OCI-LY3 (cell line): ENCODE data around the gene YPEL4.
A peak's percentile ranks its signal among the peaks of the same experiment; 100 is the strongest.
"Not testable (repeated sequence)": the region's sequence is repeated elsewhere in the genome, so short reads cannot be mapped to it uniquely, and the experiment has no call there.

Experiments used
- H2AFZ ChIP-seq: fragments of 200-600, 300-600 bp; shearing (Covaris generic); 2 replicates; pipeline ENCODE4 v1.6.0; 2014; ENCODE audit warnings: antibody characterized with exemption, low read depth, low read length
- H3K27ac ChIP-seq: fragments of 200-600, 300-600 bp; sonication (generic); 2 replicates; pipeline ENCODE4 v1.5.1; 2014; ENCODE audit warnings: mild to moderate bottlenecking, low read length, moderate library complexity, mixed read lengths
- H3K27me3 ChIP-seq: fragments of 200-600, 300-600 bp; sonication (generic); 2 replicates; pipeline ENCODE4 v1.6.1; 2014; ENCODE audit warnings: low read depth, low read length, mixed read lengths
- H3K36me3 ChIP-seq: fragments of 200-600, 300-600 bp; sonication (generic); replicated peaks from 2 replicates; pipeline ENCODE3; 2014; ENCODE audit warnings: low read depth, low read length, mixed read lengths
- H3K4me1 ChIP-seq: fragments of 300-600, 200-600 bp; sonication (generic); 2 replicates; pipeline ENCODE4 v1.6.1; 2014; ENCODE audit warnings: low read length, mixed read lengths
- H3K4me2 ChIP-seq: fragments of 200-600, 300-600 bp; sonication (generic); 2 replicates; pipeline ENCODE4 v1.6.1; 2014; ENCODE audit warnings: low read length, mixed read lengths
- H3K4me3 ChIP-seq: fragments of 300-600, 200-600 bp; sonication (generic); 2 replicates; pipeline ENCODE4 v1.5.1; 2014; ENCODE audit warnings: antibody characterized with exemption, mild to moderate bottlenecking, low read length, moderate library complexity
- H3K79me2 ChIP-seq: fragments of 300-600, 200-600 bp; shearing (Covaris generic); 2 replicates; pipeline ENCODE4 v1.6.1; 2014; ENCODE audit warnings: mild to moderate bottlenecking, low read length, mixed read lengths
- H3K9ac ChIP-seq: fragments of 300-600, 200-600 bp; shearing (Covaris generic); 2 replicates; pipeline ENCODE4 v1.6.0; 2014; ENCODE audit warnings: mild to moderate bottlenecking, low read length, moderate library complexity
- H3K9me3 ChIP-seq: fragments of 200-600, 300-600 bp; shearing (Covaris generic); 2 replicates; pipeline ENCODE4 v1.6.1; 2014; ENCODE audit warnings: low read length, mixed read lengths; ENCODE audit not compliant: insufficient read depth
- H4K20me1 ChIP-seq: fragments of 200-600, 300-600 bp; sonication (generic); 2 replicates; pipeline ENCODE4 v1.6.1; 2016; ENCODE audit warnings: low read length, mixed read lengths; ENCODE audit not compliant: insufficient read depth
- CTCF ChIP-seq: fragments of 200-600, 300-600 bp; sonication (generic); IDR thresholded peaks from 2 replicates; pipeline ENCODE4 v1.5.1; 2014; ENCODE audit warnings: antibody characterized with exemption, low read length, low read depth
- EZH2phosphoT487 ChIP-seq: fragments of 200-600 bp; shearing (Covaris generic); IDR thresholded peaks from 2 replicates; pipeline ENCODE4 v1.6.1; 2018; ENCODE audit warnings: antibody characterized with exemption, mixed run types, low read depth

Gene YPEL4

GRCh38 chr11:57649826-57650738 lies at the start of gene YPEL4:
Gene YPEL4 (minus strand): TSS chr11:57649912. CDS start chr11:57647107, 2,805 bp downstream.
- H3K27me3 ChIP-seq: peaks cover 29% of the 10 kb centered on the region
- H4K20me1 ChIP-seq: no peaks in the 10 kb centered on the region
- H2AFZ ChIP-seq: peak within 1 kb of the TSS; percentile 72; the same call in 1 of the 2 replicates
- peaks cover 27% of the 10 kb centered on the region for H3K4me1 ChIP-seq
- TF ChIP-seq EZH2phosphoT487 (no peak), CTCF (no peak)
- H3K4me2 ChIP-seq: peak within 1 kb of the TSS; percentile 100
- H3K36me3 ChIP-seq: no peaks in the 10 kb centered on the region
- peak within 1 kb of the TSS; percentile 82 for H3K4me3 ChIP-seq
- H3K9me3 ChIP-seq: no peaks in the 10 kb centered on the region
- H3K79me2 ChIP-seq: no peaks in the 10 kb centered on the region
- H3K27ac ChIP-seq: no peak within 1 kb of the TSS
- peak within 1 kb of the TSS; percentile 46 for H3K9ac ChIP-seq

GRCh38 chr11:57698843-57699365 lies 49.2 kb upstream of the YPEL4 start:
- TF ChIP-seq CTCF (no peak), EZH2phosphoT487 (no peak)
- peaks cover 69% of the 10 kb centered on the region for H3K36me3 ChIP-seq

GRCh38 chr11:57690474-57690873 lies 40.8 kb upstream of the YPEL4 start:
- peaks cover 59% of the 10 kb centered on the region for H3K36me3 ChIP-seq
- H3K4me2 ChIP-seq, H3K9ac ChIP-seq, H3K4me1 ChIP-seq, H3K27ac ChIP-seq, H2AFZ ChIP-seq, H3K4me3 ChIP-seq, H3K27me3 ChIP-seq, H4K20me1 ChIP-seq, H3K9me3 ChIP-seq: not testable (repeated sequence)
- H3K79me2 ChIP-seq: peaks cover 13% of the 10 kb centered on the region

More at GRCh38 chr11:57698843-57699365, 49.2 kb upstream of the YPEL4 start:
- H3K4me3 ChIP-seq: no peak overlapping the region
- H2AFZ ChIP-seq: no peak overlapping the region
- no peak overlapping the region for H3K4me2 ChIP-seq
- no peak overlapping the region for H3K9ac ChIP-seq
- no peaks in the 10 kb centered on the region for H4K20me1 ChIP-seq
- no peak overlapping the region for H3K27ac ChIP-seq
- H3K4me1 ChIP-seq: no peaks in the 10 kb centered on the region
- H3K9me3 ChIP-seq: no peaks in the 10 kb centered on the region
- no peaks in the 10 kb centered on the region for H3K27me3 ChIP-seq
- H3K79me2 ChIP-seq: no peaks in the 10 kb centered on the region

- no peak overlapping the region for H3K4me3 ChIP-seq
- TF ChIP-seq CTCF (no peak), EZH2phosphoT487 (no peak)
- H3K27me3 ChIP-seq: no peaks in the 10 kb centered on the region
- H3K4me1 ChIP-seq: peaks cover 12% of the 10 kb centered on the region; the same call in 1 of the 2 replicates
- no peak overlapping the region for H3K4me2 ChIP-seq
- H3K9me3 ChIP-seq: no peaks in the 10 kb centered on the region
- H3K27ac ChIP-seq: no peak overlapping the region
- H2AFZ ChIP-seq: no peak overlapping the region
- H3K9ac ChIP-seq: no peak overlapping the region
- H3K79me2 ChIP-seq: peaks cover 78% of the 10 kb centered on the region
- H3K36me3 ChIP-seq: peaks cover 60% of the 10 kb centered on the region
- H4K20me1 ChIP-seq: peaks cover 33% of the 10 kb centered on the region
Observed at GRCh38 chr11:57681168-57681567, 31.5 kb upstream of the YPEL4 start.
